HT-29 (cell line): ENCODE data around the gene SLC35A1. TPM values are rescaled to one million over a fixed set of nuclear protein-coding genes. Genes with fewer than 3 reads are reported as not detected.
"Not testable (repeated sequence)": the region's sequence is repeated elsewhere in the genome, so short reads cannot be mapped to it uniquely, and the experiment has no call there.

Source experiments
- DNase-seq: peaks from one replicate; pipeline ENCODE4 v3.0.0-alpha.2; 2015; ENCODE audit warnings: low spot score
- total RNA-seq: library from RNA; depleted of rRNA; stranded (reverse); fragments of >200 nt; shearing (Covaris generic); gene quantifications from 2 replicates; pipeline ENCODE4 v1.2.3, GENCODE V29; 2014; rRNA removed

Gene SLC35A1
- 13.4 and 14.1 TPM in 2 replicates for total RNA-seq

GRCh38 chr6:87472525-87473418 lies at the start of gene SLC35A1:
SLC35A1 (plus strand) TSS chr6:87472974; CDS start chr6:87473004, 30 bp downstream.
- DNase-seq: peak; percentile 84

- DNase-seq: no peak
These were observed 46.0 kb upstream of the SLC35A1 start for GRCh38 chr6:87426789-87427188.

GRCh38 chr6:87430499-87430898 lies 42.3 kb upstream of the SLC35A1 start:
- DNase-seq: no peak

GRCh38 chr6:87431263-87431662 lies 41.5 kb upstream of the SLC35A1 start:
- no peak for DNase-seq

- DNase-seq: peak; percentile 73
These were observed 36.3 kb upstream of the SLC35A1 start for GRCh38 chr6:87436435-87436834.

- no peak for DNase-seq
These were observed 31.1 kb upstream of the SLC35A1 start for GRCh38 chr6:87441711-87442110.

GRCh38 chr6:87444362-87444761 lies 28.4 kb upstream of the SLC35A1 start:
- DNase-seq: no peak

- DNase-seq: no peak
These were observed 7.7 kb upstream of the SLC35A1 start for GRCh38 chr6:87465051-87465450.

- peak; percentile 83 for DNase-seq
These were observed 687 bp downstream of the SLC35A1 start for GRCh38 chr6:87473419-87473903.

- no peak for DNase-seq
These were observed 9.2 kb downstream of the SLC35A1 start for GRCh38 chr6:87481931-87482330.

GRCh38 chr6:87482366-87482765 lies 9.6 kb downstream of the SLC35A1 start:
- no peak for DNase-seq

GRCh38 chr6:87483929-87484328 lies 11.2 kb downstream of the SLC35A1 start:
- peak; percentile 16 for DNase-seq

GRCh38 chr6:87484491-87484890 lies 11.7 kb downstream of the SLC35A1 start:
- DNase-seq: peak; percentile 41

GRCh38 chr6:87487555-87487954 lies 14.8 kb downstream of the SLC35A1 start:
- no peak for DNase-seq

GRCh38 chr6:87489326-87489725 lies 16.6 kb downstream of the SLC35A1 start:
- DNase-seq: not testable (repeated sequence)

- DNase-seq: no peak
These were observed 22.1 kb downstream of the SLC35A1 start for GRCh38 chr6:87494761-87495422.

GRCh38 chr6:87498048-87498447 lies 25.3 kb downstream of the SLC35A1 start:
- no peak for DNase-seq

- no peak for DNase-seq
These were observed 29.2 kb downstream of the SLC35A1 start for GRCh38 chr6:87501809-87502572.

- DNase-seq: no peak
These were observed 31.7 kb downstream of the SLC35A1 start for GRCh38 chr6:87504441-87504840.

GRCh38 chr6:87514831-87515230 lies 42.1 kb downstream of the SLC35A1 start:
- no peak for DNase-seq

- DNase-seq: no peak
These were observed 45.7 kb downstream of the SLC35A1 start for GRCh38 chr6:87518453-87518852.

- DNase-seq: no peak
These were observed 49.9 kb downstream of the SLC35A1 start for GRCh38 chr6:87522686-87523085.
